WTC11 (cell line): ENCODE data around the gene MVP. TPM values are rescaled to one million over a fixed set of nuclear protein-coding genes. Genes with fewer than 3 reads are reported as not detected.

Experiments used
- ATAC-seq: fragments of 200-7000 bp; cut with Tn5 transposase; 2 replicates; pipeline ENCODE4 v1.10.0; 2021; ENCODE audit warnings: mild to moderate bottlenecking, moderate library complexity
- CTCF ChIA-PET: fragments of 300-600 bp; sonication (Branson Sonifier 250); formaldehyde crosslinking; loops from one replicate; lab custom pipeline; 2021; ENCODE audit warnings: antibody characterized with exemption; lab: Charles Lee
- POLR2A ChIA-PET: fragments of 350-600 bp; sonication (Branson Sonifier 250); formaldehyde crosslinking; loops from one replicate; lab custom pipeline; 2021; ENCODE audit warnings: antibody characterized with exemption; lab: Charles Lee
- DNase-seq: peaks from one replicate; pipeline ENCODE4 v3.0.0; 2021; ENCODE audit warnings: low spot score
- H3K27ac Mint-ChIP-seq: 2 replicates; pipeline ENCODE4 v1.8.0; 2021; ENCODE audit warnings: mixed read lengths
- H3K27me3 Mint-ChIP-seq: 2 replicates; pipeline ENCODE4 v1.8.0; 2021; ENCODE audit warnings: low read depth, mild to moderate bottlenecking, moderate library complexity, mixed read lengths
- H3K36me3 Mint-ChIP-seq: 2 replicates; pipeline ENCODE4 v1.8.0; 2021; ENCODE audit warnings: mixed read lengths
- H3K4me1 Mint-ChIP-seq: 2 replicates; pipeline ENCODE4 v1.8.0; 2022; ENCODE audit warnings: mixed read lengths
- H3K4me3 Mint-ChIP-seq: 2 replicates; pipeline ENCODE4 v1.8.0; 2021; ENCODE audit warnings: mild to moderate bottlenecking, moderate library complexity, mixed read lengths
- H3K9me3 Mint-ChIP-seq: 2 replicates; pipeline ENCODE4 v1.8.0; 2021; ENCODE audit warnings: mixed read lengths
- ATF1 ChIP-seq: sonication (generic); formaldehyde crosslinking; IDR thresholded peaks from 2 replicates; pipeline ENCODE4 v1.8.1; 2023; ENCODE audit warnings: mild to moderate bottlenecking, moderate library complexity, missing genetic modification reagents
- ATF2 ChIP-seq: sonication (generic); formaldehyde crosslinking; IDR thresholded peaks from 2 replicates; pipeline ENCODE4 v1.8.1; 2022; ENCODE audit warnings: low read depth, missing genetic modification reagents, borderline replicate concordance
- ATF3 ChIP-seq: sonication (generic); formaldehyde crosslinking; conservative IDR thresholded peaks from 2 replicates; pipeline ENCODE4 v1.8.1; 2022; ENCODE audit warnings: mild to moderate bottlenecking, missing genetic modification reagents
- FOXP1 ChIP-seq: sonication (generic); formaldehyde crosslinking; IDR thresholded peaks from 2 replicates; pipeline ENCODE4 v1.8.0; 2022; ENCODE audit warnings: missing genetic modification reagents, mild to moderate bottlenecking, moderate library complexity, borderline replicate concordance
- GTF2I ChIP-seq: fragments of 250-450 bp; sonication (Bioruptor Pico); conservative IDR thresholded peaks from 2 replicates; pipeline ENCODE4 v1.4.0; 2021; ENCODE audit warnings: mild to moderate bottlenecking
- HMGA2 ChIP-seq: fragments of 250-450 bp; sonication (Bioruptor Pico); IDR thresholded peaks from 2 replicates; pipeline ENCODE4 v1.4.0; 2021; ENCODE audit warnings: mild to moderate bottlenecking, moderate library complexity
- MYBL2 ChIP-seq: sonication (generic); formaldehyde crosslinking; IDR thresholded peaks from 2 replicates; pipeline ENCODE4 v1.8.1; 2023; ENCODE audit warnings: mild to moderate bottlenecking, moderate library complexity, missing genetic modification reagents
- NFYB ChIP-seq: sonication (generic); formaldehyde crosslinking; conservative IDR thresholded peaks from 2 replicates; pipeline ENCODE4 v1.8.0; 2022; ENCODE audit warnings: low read depth, missing genetic modification reagents
- PREB ChIP-seq: sonication (generic); formaldehyde crosslinking; IDR thresholded peaks from 2 replicates; pipeline ENCODE4 v1.8.1; 2022; ENCODE audit warnings: mild to moderate bottlenecking, missing genetic modification reagents, moderate library complexity, borderline replicate concordance
- SP1 ChIP-seq: sonication (generic); formaldehyde crosslinking; conservative IDR thresholded peaks from 2 replicates; pipeline ENCODE4 v1.8.1; 2022; ENCODE audit warnings: missing genetic modification reagents
- TCF7 ChIP-seq: sonication (generic); formaldehyde crosslinking; IDR thresholded peaks from 2 replicates; pipeline ENCODE4 v1.8.0; 2022; ENCODE audit warnings: mild to moderate bottlenecking, low read depth, missing genetic modification reagents, moderate library complexity
- TEAD1 ChIP-seq: sonication (generic); formaldehyde crosslinking; IDR thresholded peaks from 2 replicates; pipeline ENCODE4 v1.8.0; 2022; ENCODE audit warnings: mild to moderate bottlenecking, missing genetic modification reagents
- TP53 ChIP-seq: sonication (generic); formaldehyde crosslinking; IDR thresholded peaks from 2 replicates; pipeline ENCODE4 v1.8.1; 2023; ENCODE audit warnings: mild to moderate bottlenecking, missing genetic modification reagents
- ZMAT4 ChIP-seq: fragments of 250-450 bp; sonication (Bioruptor Pico); IDR thresholded peaks from 2 replicates; pipeline ENCODE4 v1.9.0; 2021; ENCODE audit warnings: mild to moderate bottlenecking
- ZNF232 ChIP-seq: sonication (generic); formaldehyde crosslinking; IDR thresholded peaks from 2 replicates; pipeline ENCODE4 v1.8.0; 2022; ENCODE audit warnings: mild to moderate bottlenecking, missing genetic modification reagents
- ZNF281 ChIP-seq: sonication (generic); formaldehyde crosslinking; IDR thresholded peaks from 2 replicates; pipeline ENCODE4 v1.8.0; 2023; ENCODE audit warnings: mild to moderate bottlenecking, missing genetic modification reagents
- ZNF423 ChIP-seq: fragments of 250-450 bp; sonication (Bioruptor Pico); IDR thresholded peaks from 2 replicates; pipeline ENCODE4 v2.1.2; 2022; ENCODE audit warnings: mild to moderate bottlenecking, moderate library complexity
- ZNF532 ChIP-seq: fragments of 250-450 bp; sonication (Bioruptor Pico); IDR thresholded peaks from 2 replicates; pipeline ENCODE4 v1.9.0; 2021; ENCODE audit warnings: mild to moderate bottlenecking, borderline replicate concordance
- ZNF671 ChIP-seq: fragments of 250-450 bp; sonication (Bioruptor Pico); IDR thresholded peaks from 2 replicates; pipeline ENCODE4 v1.8.0; 2021; ENCODE audit warnings: mild to moderate bottlenecking
- ZSCAN18 ChIP-seq: fragments of 250-450 bp; sonication (Bioruptor Pico); IDR thresholded peaks from 2 replicates; pipeline ENCODE4 v2.1.2; 2022; ENCODE audit warnings: mild to moderate bottlenecking, moderate library complexity
- total RNA-seq: library from RNA; stranded (reverse); gene quantifications from 3 replicates; pipeline ENCODE4 v1.2.3, GENCODE V29; 2021

MVP gene
- total RNA-seq, 1 experiment from 2014 or later = 10.8 TPM

GRCh38 chr16:29806099-29806579, 14.1 kb upstream of the MVP start, which contains the start of gene MAZ:
Gene MAZ (plus strand): TSS chr16:29806529. CDS start chr16:29806702, 173 bp downstream.
- Mint-ChIP-seq H3K27ac (peak within 1 kb of the TSS; percentile 100; the same call in 1 of the 2 replicates), H3K36me3 (peaks cover 26% of the 10 kb centered on the region), H3K4me3 (peak within 1 kb of the TSS; percentile 99), H3K27me3 (no peaks in the 10 kb centered on the region), H3K9me3 (no peaks in the 10 kb centered on the region), H3K4me1 (peaks cover 50% of the 10 kb centered on the region)
- POLR2A ChIA-PET = interaction anchor here (0.6 to 2.4 kb wide), 8 partner anchors 10 to 989 kb away, joined by 3 to 12 read pairs (median 5); partner anchors contain the start of genes CDIPT, KIF22, PAGR1 and QPRT
- CTCF ChIA-PET = interaction anchor here (0.6 to 3.3 kb wide), 7 partner anchors 11 to 225 kb away, joined by 3 to 33 read pairs (median 19); partner anchors contain the start of genes ASPHD1, PAGR1, SEZ6L2 and TLCD3B
- TF ChIP-seq ZNF532 (CRISPR knock-in tag) = no peak
- DNase-seq = no peak
- ATAC-seq = no peak

- ChIA-PET POLR2A (interaction anchor here (0.6 to 2.4 kb wide), 11 partner anchors 9 to 988 kb away, joined by 3 to 12 read pairs (median 5); partner anchors contain the start of genes CDIPT, KIF22, PAGR1 and QPRT), CTCF (interaction anchor here (0.5 to 3.3 kb wide), 16 partner anchors 10 to 254 kb away, joined by 3 to 33 read pairs (median 7); partner anchors contain the start of genes ASPHD1, KIF22, PAGR1 and SEZ6L2)
- no peak for ATAC-seq
- DNase-seq = peak; percentile 68
- Mint-ChIP-seq H3K27ac (no peak overlapping the region), H3K9me3 (no peaks in the 10 kb centered on the region), H3K4me3 (peak overlapping the region; percentile 88), H3K4me1 (peaks cover 50% of the 10 kb centered on the region), H3K36me3 (peaks cover 19% of the 10 kb centered on the region), H3K27me3 (no peaks in the 10 kb centered on the region)
- TF ChIP-seq SP1 (CRISPR knock-in tag) = peak; percentile 60; the same call in 1 of the 2 replicates
- 0 out of 2 replicates have a peak, but pooled peaks have one; percentile 36 for TF ChIP-seq TEAD1 (CRISPR knock-in tag)
- TF ChIP-seq ATF3 (CRISPR knock-in tag) = no peak
- TF ChIP-seq TP53 (CRISPR knock-in tag) = 0 out of 2 replicates have a peak, but pooled peaks have one; percentile 31
- no peak for TF ChIP-seq ZNF232 (CRISPR knock-in tag)
- TF ChIP-seq ATF1 (CRISPR knock-in tag) = no peak
- no peak for TF ChIP-seq HMGA2
- no peak for TF ChIP-seq PREB (CRISPR knock-in tag)
- TF ChIP-seq GTF2I (CRISPR knock-in tag) = no peak
- no peak for TF ChIP-seq FOXP1
- no peak for TF ChIP-seq ZNF671 (CRISPR knock-in tag)
- TF ChIP-seq TCF7 (CRISPR knock-in tag) = 0 out of 2 replicates have a peak, but pooled peaks have one; percentile 56
- 0 out of 2 replicates have a peak, but pooled peaks have one; percentile 23 for TF ChIP-seq MYBL2 (CRISPR knock-in tag)
- no peak for TF ChIP-seq NFYB (CRISPR knock-in tag)
- TF ChIP-seq ZNF423 (CRISPR knock-in tag) = peak; percentile 65
- no peak for TF ChIP-seq ZNF281
- TF ChIP-seq ZMAT4 = no peak
- no peak for TF ChIP-seq ATF2
- no peak for TF ChIP-seq ZSCAN18 (CRISPR knock-in tag)
Observed at GRCh38 chr16:29806641-29807425, 13.4 kb upstream of the MVP start.
